PC-3 (cell line): ENCODE measurements around the gene LEPR.

Source experiments
- EZH2phosphoT487 ChIP-seq: fragments of 300-600 bp; sonication (generic); IDR thresholded peaks from 2 replicates; pipeline ENCODE4 v1.6.1; 2018; ENCODE audit warnings: mild to moderate bottlenecking, antibody characterized with exemption, low read length, borderline replicate concordance
- TF ChIP-seq, protein P1 (sequence below): fragments of 300-600 bp; sonication (generic); conservative IDR thresholded peaks from 2 replicates; pipeline ENCODE4 v1.5.1; 2017; ENCODE audit warnings: antibody characterized with exemption, low read depth, mild to moderate bottlenecking, low read length

GRCh38 chr1:65445837-65446236, 25.4 kb downstream of the LEPR start:
- TF ChIP-seq, protein P1, sequence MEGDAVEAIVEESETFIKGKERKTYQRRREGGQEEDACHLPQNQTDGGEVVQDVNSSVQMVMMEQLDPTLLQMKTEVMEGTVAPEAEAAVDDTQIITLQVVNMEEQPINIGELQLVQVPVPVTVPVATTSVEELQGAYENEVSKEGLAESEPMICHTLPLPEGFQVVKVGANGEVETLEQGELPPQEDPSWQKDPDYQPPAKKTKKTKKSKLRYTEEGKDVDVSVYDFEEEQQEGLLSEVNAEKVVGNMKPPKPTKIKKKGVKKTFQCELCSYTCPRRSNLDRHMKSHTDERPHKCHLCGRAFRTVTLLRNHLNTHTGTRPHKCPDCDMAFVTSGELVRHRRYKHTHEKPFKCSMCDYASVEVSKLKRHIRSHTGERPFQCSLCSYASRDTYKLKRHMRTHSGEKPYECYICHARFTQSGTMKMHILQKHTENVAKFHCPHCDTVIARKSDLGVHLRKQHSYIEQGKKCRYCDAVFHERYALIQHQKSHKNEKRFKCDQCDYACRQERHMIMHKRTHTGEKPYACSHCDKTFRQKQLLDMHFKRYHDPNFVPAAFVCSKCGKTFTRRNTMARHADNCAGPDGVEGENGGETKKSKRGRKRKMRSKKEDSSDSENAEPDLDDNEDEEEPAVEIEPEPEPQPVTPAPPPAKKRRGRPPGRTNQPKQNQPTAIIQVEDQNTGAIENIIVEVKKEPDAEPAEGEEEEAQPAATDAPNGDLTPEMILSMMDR, result no peak
- TF ChIP-seq EZH2phosphoT487, result no peak
